ENCODE measurements around the gene BTBD3.
A peak's percentile ranks its signal among the peaks of the same experiment; 100 is the strongest.

BTBD3 gene

DNA sequence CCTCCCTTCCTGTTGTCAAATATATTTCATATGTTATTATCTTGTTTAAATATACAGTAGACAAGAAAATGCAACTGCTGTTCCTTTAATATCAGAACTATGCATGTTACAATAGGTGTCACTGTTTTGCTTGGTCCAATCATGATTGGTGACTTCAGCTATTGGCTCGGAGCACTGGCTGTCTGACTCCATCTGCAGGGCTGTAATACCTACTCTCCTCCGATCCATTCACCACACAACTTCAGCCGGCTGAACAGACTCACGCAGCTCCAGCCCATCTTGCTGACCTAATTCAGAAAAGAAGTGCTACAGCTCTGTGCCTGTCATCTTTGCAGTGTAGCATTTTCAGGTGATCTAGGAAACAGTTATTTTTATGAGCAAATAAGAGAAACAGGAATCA lies at the start of gene BTBD3:
BTBD3 (plus strand) TSS at position 231 of the 400 bp plus-strand sequence. CDS start 383 bp downstream, outside the sequence.
- no peak for DNase-seq

DNA sequence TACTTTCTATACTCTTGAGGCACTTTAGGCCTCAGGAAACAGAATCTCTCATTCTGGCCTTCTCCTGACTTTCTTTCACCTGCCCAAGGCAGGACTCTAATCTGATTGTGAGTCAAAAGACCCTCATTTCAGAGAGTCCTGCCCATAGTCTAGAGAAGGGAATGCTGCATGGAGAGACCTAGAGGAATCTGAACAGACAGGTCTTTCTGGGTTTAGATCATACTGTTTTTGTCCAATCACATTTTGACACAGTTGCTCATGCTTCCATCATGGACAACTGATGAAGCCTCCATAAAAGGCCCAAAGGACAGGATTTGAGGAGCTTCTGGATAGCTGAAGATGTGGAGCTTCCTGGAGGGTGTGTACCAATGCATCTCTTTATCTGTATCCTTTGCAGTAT lies 48.1 kb upstream of the BTBD3 start:
- DNase-seq, result no peak

DNA sequence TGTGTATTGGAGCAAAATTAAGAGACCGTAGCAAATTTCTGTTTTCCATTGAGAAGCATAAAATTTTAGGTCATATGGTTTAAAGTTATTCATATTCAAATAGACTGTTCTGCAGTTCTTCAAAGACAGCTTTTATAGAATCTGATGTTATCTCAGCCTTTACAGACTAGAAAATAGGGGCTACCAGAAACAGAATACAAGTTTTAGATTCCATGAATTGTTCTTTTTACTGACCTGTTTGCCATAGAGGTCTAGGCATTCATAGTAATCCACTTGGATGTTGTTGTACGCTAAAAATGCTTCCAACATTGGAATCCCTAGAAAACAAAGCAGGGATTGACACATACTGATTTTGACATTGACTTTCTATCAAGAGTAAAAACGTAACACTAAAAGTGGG lies 47.3 kb upstream of the BTBD3 start:
- no peak for DNase-seq

DNA sequence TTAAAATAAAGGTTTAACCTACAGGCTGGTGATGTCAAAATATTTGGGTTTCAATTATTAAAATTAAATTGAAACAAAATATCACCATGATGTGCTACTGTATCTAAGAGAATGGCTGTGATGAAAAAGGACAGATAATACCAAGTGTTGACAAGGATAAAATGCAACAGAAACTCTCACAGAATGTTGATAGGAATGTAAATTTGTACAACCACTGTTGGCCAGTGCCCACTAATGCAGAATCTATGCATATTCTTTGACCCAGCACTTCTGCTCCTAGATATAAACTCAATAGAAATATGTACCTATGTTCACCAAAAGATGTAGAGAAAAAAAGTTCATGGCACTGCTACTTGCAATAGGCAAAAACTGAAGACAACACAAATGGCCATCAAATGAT lies 41.1 kb upstream of the BTBD3 start:
- DNase-seq, result no peak

DNA sequence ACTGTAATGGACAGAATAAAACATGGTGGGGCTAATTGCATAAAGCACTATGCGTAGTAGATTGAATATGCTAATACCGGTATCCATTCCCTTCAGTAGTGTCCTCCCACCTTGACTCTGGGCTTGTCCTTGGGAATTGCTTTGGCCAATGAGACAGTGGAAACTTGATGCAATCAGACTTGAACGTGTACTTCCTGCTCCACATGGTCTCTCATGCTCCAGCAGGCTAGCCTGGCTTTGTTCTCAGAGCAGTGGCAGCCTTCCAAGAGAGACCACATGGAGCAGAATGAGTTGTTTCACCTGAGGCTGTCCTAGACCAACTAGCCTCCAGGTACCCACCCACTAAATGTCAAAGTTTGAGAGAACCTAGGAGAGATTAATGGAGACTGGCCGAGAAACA lies 37.0 kb upstream of the BTBD3 start:
- no peak for DNase-seq

DNA sequence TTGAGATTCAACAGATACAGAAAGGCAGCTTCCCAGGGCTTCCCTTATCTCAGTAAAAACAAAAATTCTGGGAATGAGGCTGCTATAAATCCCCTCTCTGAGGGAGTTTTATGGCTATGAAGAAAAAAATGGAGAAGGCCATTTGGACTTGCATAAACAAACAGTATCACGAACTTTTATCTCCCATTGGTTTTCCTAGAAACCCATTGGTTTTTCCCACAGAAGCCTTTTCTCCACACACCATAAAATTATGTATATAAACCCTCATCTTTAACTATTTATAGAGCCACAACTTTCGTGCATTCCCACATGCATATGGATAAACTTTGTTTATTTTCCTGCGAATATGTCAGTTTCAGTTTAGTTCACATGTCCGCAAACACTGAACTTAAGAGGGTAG lies 36.2 kb upstream of the BTBD3 start:
- DNase-seq, result no peak

DNA sequence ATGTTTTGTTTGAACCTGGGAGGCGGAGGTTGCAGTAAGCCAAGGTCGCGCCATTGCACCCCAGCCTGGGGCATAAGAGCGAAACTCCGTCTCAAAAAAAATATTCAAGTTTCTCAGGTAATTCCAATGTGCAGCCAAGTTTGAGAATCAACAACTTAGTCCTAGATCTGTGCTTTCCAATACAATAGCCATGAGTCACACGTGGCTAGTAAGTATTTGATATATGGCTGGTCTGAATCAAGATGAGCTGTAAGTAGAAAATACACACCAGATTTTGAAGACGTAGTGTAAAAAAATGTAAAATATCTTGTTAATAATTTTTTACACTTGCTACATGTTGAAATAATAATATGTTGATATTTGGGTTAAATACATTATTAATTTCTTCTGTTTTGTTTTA lies 35.0 kb upstream of the BTBD3 start:
- no peak for DNase-seq

DNA sequence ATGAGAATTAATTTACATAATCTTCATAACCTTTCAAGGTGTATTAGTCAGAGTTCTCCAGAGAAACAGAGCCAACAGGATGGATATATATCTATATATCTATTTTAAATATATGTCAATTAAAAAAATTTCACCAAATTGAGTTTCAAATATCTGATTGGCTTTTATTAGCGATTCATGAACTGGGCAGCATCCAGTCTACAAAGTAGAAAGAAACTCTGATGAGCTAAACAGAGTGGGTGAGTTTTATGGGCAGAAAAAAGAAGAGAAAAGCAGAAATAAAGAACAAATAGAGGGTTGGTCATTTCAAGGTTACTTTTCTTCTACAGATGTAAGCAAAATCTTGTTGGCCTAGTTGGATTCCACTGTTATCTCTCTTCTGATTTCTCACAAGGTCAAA lies 29.0 kb upstream of the BTBD3 start:
- no peak for DNase-seq

DNA sequence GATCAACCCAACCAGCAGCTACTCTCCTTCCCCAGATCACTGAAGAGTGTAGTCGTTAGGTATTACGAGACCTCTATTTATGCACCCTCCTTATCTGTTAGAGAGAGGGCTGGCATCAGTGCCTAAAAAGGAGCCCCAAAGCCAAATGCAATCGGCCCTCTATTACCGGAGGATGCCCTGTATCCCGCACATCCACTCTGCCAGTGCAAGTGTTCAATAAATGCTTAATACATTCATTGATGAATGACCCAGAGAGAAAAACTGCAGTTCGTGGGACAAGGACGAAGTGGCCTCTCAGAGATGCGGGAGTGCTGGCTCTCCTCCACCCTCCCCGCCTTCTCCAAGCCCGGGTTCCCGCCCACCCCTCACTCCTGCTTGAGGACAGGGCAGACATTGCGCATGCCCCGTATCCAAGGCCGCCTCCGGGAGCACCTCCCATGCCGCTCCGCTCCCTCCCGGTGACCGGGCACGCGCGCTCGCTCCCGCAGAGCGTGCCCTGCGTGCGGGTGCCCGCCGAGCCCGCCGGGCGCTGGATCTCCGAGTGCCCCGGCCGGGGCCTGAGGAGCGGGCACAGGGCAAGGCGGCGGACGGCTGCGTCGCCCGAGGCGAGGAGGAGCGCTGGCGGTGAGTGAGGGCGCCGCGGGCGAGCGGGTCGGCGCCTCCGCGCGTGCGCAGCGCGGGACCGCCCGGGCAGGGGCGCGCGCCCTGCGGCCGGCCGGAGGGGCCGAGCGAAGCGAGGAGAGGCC lies 27.2 kb upstream of the BTBD3 start:
- DNase-seq, result peak; percentile 60

DNA sequence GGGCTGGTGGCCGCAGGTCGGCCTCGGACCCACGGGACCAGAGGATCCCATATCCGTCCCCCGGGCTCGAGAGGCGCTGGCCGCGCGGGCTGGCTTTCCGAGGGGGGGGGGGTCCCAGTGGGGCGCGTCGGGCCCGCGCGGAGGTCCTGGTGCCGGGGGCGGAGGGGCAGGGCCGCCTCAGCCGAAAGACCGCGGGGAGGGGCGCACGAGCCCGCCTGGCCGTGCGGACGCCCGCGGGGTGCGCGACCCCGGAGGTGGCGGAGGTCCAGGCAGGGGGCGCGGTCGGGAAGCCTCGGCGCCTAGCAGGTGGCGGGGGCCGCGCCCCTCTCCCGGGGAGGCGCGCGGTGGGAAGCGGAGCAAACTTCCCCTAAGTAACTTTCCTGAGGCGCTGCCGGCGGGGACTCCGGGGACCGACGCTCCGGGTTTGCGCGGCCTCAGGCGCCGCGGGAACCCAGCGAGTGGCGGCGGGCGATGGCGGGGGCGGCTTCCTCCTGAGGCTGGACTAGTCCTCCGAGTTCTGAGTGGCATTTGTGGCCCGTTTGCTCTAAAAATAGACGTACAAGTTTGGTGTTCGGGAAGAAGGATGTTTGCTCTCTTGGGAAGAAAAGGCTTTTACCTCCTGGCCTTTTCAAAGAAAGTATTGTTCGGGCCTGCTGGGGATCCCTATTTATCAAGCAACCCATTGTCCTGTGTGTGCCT lies 26.5 kb upstream of the BTBD3 start:
- peak; percentile 13 for DNase-seq

DNA sequence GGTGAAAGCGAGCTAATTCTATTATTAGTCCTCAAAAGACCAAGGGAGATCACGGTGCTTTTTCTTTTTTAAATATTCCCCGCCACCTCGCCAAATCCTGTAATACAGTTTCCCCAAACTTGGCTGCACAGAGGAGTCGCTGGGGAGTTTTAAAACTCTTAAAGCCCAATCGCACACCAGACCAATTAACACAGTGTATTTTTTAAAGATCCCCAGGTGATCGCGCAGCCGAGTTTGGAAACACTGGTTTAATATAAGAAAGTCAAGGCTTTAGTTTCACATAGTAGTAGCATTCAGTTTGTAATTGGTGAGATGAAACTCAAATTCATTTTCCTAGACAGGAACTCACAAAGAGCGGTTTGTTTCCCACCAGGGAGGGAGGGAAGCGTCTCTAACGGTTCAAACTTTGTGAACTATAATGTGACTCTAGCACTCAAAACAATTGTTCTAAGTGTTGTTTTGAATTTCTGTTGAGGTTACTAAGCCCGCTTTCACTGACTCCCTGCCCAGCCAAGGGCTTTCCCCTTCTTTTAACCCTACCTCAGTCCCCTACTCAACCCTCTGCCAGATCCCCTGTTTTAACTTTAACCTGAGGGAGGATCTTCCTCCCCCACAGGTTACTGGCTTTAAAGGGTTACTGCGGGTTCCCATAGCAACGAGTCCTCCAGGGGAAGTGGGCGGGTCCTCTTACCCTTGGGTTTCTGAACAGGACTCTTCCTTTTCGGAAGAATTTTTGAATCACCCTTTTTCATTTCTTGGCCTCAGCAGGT lies 25.7 kb upstream of the BTBD3 start:
- peak; percentile 31 for DNase-seq

DNA sequence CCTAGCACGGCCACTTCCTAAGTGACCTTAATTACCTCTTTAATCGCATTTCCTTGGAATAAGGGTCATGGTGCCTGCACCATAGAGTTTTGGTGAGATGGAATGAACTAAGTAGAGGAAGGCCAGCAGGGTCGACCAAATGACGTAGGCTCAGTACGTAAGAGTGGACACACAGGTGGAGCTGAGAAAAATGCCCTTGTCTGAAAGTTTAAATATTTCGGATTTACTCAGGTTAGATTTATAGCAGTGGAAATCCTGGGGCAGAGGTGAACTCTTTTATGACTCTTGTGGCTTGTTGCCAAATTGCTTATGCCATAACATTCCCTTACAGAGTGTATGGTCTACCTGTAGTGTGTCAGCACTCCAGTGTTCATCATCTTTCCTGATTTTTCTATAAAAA lies 23.6 kb upstream of the BTBD3 start:
- no peak for DNase-seq

DNA sequence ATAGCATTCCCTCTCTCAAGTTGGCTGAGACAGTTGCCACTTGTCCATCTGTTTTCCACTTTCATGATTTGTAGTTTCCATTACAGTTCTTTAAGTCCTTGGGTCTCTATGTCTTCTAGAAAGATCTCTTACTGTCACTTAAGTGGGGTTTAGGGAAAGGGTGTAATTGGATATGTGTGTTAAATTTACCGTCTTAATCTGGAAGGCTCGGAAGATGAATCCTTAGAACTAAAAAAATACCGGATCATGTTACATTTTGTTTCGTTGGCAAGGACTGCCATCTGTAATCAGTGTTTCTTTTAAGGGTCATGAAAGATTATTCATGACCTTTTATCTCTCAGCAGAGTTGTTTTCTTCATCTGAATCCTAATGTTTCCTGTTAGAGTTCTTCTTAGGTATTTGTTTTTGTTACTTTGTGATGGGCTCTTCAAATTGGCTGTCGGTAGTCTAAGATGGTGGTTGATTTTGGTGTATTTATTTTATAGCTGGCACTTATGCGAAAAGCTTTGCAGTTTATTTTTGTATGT lies 21.8 kb upstream of the BTBD3 start:
- no peak for DNase-seq

DNA sequence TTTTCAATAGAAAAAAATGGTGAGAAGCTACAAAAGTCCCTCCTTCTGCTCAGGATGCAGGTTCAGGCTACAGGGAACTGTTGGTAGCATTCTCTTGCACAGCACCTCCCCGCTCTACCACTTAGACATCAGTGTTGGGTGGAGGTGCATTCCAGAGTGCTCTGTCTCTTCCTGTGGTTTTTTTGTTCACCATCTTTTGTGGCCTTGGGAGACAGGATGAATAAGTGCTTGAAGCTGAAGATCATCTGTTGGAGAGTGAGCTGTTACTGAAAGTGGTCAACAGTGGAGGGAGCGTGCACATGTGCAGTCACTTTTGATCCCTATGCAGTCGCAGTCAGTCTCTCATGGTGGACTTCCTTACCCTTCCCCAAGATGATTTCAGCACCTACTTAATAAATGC lies 16.6 kb upstream of the BTBD3 start:
- DNase-seq, result no peak

DNA sequence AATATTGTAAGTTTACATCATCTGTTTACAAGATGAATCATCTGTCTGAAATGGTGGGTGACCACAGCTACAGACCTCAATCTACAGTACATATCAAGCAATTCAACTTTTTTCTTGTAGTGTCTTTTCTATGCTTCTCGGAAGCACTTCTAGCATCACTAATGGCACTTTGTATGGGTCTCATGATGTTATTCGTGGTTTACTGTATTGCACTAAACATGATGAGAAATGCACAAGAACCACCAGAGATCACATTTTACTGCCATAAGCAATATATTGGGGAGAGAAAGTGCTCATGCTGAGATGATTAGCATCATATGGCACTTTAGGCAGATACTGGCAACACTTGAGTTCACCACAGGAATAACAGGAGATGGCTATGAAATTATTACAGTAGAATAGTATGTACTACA lies 15.4 kb upstream of the BTBD3 start:
- no peak for DNase-seq

DNA sequence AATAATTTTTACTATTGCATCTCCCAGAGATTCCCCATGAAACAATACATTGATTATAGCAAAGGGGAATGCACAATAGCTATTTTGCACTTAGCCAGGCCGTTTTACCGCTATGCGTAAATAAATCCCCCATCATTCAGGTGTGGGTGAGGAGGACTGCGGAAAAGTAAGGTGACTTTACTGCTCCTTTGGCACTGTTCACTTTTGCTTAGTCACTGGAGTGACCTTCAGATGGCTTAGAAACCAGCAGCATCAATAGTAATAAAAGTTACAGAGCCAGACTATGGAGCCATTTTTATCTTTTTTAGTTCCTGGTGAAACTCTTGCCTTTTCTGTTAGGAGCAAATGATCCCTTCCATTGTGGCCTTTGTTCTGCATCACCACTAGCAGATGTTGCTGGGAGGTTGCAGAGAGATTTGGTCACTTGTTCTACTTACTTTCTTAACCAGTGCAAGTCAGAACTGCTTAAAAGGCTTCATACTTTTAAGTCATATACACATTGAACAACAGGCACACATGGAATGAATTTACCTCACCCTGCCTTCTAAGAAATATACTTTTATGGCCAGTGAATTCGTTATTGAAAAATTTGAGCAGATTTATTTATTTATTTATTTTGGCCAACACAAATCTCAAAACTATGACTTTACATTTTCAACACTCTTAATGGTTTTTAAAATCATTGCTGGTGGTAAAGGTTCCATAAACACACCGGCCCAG lies 12.1 kb upstream of the BTBD3 start:
- no peak for DNase-seq

DNA sequence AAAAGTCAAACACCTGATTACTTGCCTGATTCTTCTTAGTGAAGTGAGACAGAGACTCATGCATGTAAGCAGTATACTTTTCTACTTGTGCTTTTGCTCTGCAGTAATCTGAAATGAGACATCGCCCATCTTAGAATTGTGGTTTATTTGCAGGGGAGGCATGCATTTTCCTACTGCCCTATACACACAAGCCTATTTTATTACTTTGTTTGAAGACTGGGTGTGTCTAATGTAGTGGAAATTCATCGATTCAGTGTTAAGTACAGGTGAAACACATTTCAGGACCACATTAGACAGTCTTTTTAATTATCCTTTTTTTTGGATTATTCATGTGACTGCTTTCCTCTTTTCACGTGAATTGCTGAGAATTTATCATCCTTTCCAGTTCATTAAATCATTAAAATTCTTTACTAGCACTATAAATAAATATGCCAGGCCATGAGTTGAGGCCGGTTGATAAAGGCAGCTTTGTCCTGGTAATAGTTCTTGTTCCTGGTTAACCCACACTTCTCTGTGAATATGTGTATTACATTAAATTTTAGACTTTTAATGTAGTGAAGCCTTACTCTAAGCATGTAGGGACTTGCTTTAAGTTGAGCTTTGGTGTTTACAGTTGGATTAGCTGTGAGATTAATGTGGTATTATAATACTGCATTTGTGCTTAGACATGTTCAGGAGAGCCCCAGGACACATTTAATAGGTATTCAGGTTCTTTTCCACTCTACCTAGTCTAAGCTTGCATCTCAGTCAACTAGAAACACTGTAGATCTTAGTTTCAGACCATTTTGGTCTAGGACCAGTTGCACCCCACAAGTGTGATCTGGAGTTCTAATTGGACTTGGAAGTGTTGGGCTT lies 10.8 kb upstream of the BTBD3 start:
- DNase-seq, result no peak

DNA sequence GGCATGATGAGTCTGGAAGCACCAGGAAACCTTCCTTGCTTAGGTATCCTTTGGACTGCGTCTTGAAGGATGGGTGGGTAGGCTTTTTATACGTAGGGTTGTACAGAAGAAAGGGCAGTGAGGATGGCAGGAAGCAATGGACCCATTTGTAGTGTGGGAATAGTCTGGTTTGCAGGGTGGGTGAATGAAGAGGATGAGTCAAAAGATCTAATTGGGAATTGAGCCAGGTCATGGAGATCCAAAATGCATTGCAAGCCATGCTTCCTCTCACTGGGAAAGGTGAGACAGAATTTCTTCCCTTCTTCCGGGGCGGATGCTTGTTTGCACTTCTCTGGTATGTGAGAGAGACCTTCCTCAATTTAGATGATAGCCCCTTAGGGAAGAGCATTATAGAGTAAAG lies 10.1 kb upstream of the BTBD3 start:
- no peak for DNase-seq

DNA sequence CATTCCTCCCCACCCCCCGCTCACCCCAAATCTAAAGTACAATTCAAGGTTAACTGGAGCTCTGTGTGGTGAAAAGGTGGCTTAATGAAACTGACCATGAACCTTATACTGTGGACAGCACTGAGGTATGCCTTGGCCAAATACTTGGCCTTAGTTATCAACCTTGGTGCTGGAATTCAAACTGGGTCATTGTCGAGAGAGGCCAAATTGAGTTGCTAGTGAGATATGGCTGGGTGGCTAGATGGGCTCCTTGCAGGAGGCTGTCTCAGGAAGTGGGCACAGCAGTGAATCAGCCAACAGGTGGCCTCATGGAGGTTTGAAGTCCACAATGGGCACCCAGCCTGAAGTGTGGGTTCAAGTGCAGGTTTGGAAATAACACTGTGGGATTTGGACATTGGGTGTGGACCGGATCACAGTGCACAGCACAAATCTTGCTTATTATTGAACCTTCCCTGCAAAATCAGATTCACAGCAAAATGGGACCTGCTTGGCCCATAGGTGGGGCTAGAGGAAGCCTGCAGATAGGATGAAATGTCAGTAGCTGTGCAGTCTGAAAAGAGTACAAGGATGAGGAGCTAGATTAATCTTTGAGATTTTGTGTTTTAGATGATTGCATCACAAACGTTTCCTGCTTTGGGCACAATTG lies 5.6 kb upstream of the BTBD3 start:
- no peak for DNase-seq

DNA sequence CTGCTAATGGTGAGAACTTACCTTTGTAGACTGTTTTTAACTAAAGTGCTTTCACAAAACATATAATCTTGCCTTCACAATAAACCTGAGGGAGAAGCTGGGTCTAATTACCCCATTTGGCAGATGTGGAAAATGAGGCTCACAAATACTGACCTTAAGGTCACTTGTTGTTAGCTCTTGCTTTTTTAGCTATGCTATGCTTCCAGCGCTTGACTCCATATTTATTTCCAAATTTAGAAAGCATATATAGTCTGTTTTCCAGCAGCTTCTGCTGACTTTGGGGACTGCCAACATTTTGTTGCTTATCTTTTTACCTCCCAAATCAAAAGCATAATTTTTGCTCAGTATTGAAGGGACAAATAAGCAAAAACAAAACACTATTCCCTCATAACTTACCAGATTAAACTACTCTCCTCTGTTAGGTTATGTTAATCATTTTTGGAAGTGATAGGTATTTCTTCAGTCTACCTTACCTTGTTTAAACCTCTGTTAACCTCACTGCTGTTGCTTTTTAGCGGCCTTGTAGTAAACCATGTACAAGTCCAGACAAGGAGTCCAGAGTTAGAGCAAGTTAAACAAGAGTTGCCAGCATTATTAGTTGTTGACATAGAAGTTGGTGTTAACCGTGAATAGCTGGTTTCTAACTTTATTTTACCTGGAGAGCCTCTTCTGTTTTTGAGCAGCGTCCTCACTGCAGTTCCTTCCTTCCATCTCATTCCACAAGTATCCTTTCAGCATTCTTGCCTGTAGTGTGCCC lies 4.9 kb upstream of the BTBD3 start:
- no peak for DNase-seq

DNA sequence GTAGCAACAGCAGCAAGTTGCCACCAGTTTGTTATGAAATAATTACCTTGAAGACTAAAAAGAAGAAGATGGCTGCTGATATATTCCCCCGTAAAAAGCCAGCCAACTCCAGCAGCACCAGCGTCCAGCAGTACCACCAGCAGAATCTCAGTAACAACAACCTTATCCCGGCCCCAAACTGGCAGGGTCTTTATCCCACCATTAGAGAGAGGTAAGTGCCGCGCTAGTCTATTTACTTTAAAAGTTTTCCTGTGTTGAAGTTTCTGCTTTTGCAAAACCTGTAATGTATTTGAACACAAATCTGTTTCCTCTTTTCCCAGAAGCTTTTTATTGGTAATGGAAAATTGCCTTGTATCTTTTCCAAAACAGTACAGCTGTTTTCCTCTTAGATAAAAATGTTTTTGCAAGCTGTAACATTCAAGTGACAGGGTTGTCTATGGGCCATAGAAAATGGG lies 725 bp downstream of the BTBD3 start:
- DNase-seq, result no peak

Data from stimulated activated CD4-positive, alpha-beta T cell treated with anti-CD3 and anti-CD28 coated beads, Interleukin-12 subunit alpha, Interleukin-12 subunit beta, amount 100 ng/mL, for 4 hours (primary cell).